ENCODE data around the gene KLHL12.
"Not testable (repeated sequence)": the region's sequence is repeated elsewhere in the genome, so short reads cannot be mapped to it uniquely, and the experiment has no call there.

The KLHL12 gene

GRCh38 chr1:202952818-202953217 is 25.8 kb upstream of the KLHL12 start:
- DNase-seq (ENCODE audit: low read depth) = no peak
- H3K4me3 ChIP-seq (ENCODE audit: low read depth, low read length) = no peak overlapping the region

GRCh38 chr1:202952099-202952498 is 25.1 kb upstream of the KLHL12 start:
- H3K4me3 ChIP-seq (ENCODE audit: low read depth, low read length) = no peak overlapping the region
- no peak for DNase-seq (ENCODE audit: low read depth)

GRCh38 chr1:202951437-202951836 is 24.4 kb upstream of the KLHL12 start:
- no peak overlapping the region for H3K4me3 ChIP-seq (ENCODE audit: low read depth, low read length)
- no peak for DNase-seq (ENCODE audit: low read depth)

GRCh38 chr1:202945483-202945882 is 18.4 kb upstream of the KLHL12 start:
- H3K4me3 ChIP-seq (ENCODE audit: low read depth, low read length) = no peak overlapping the region
- no peak for DNase-seq (ENCODE audit: low read depth)

- no peak for DNase-seq (ENCODE audit: low read depth)
- no peak overlapping the region for H3K4me3 ChIP-seq (ENCODE audit: low read depth, low read length)
Measured at GRCh38 chr1:202944438-202944921, 17.4 kb upstream of the KLHL12 start.

GRCh38 chr1:202942426-202942825 is 15.4 kb upstream of the KLHL12 start:
- H3K4me3 ChIP-seq (ENCODE audit: low read depth, low read length) = no peak overlapping the region
- no peak for DNase-seq (ENCODE audit: low read depth)

GRCh38 chr1:202941372-202941771 is 14.3 kb upstream of the KLHL12 start:
- H3K4me3 ChIP-seq (ENCODE audit: low read depth, low read length) = no peak overlapping the region
- no peak for DNase-seq (ENCODE audit: low read depth)

- H3K4me3 ChIP-seq (ENCODE audit: low read depth, low read length) = no peak overlapping the region
- DNase-seq (ENCODE audit: low read depth) = no peak
Measured at GRCh38 chr1:202940561-202940960, 13.5 kb upstream of the KLHL12 start.

GRCh38 chr1:202938287-202938925 is 11.4 kb upstream of the KLHL12 start:
- DNase-seq (ENCODE audit: low read depth) = no peak
- no peak overlapping the region for H3K4me3 ChIP-seq (ENCODE audit: low read depth, low read length)

- H3K4me3 ChIP-seq (ENCODE audit: low read depth, low read length); DNase-seq (ENCODE audit: low read depth): not testable (repeated sequence)
Measured at GRCh38 chr1:202936409-202936808, 9.4 kb upstream of the KLHL12 start.

GRCh38 chr1:202935844-202936243 is 8.8 kb upstream of the KLHL12 start:
- DNase-seq (ENCODE audit: low read depth) = no peak
- H3K4me3 ChIP-seq (ENCODE audit: low read depth, low read length) = no peak overlapping the region

- no peak overlapping the region for H3K4me3 ChIP-seq (ENCODE audit: low read depth, low read length)
- no peak for DNase-seq (ENCODE audit: low read depth)
Measured at GRCh38 chr1:202934755-202935154, 7.7 kb upstream of the KLHL12 start.

- H3K4me3 ChIP-seq (ENCODE audit: low read depth, low read length) = no peak overlapping the region
- no peak for DNase-seq (ENCODE audit: low read depth)
Measured at GRCh38 chr1:202932476-202932875, 5.4 kb upstream of the KLHL12 start.

GRCh38 chr1:202923533-202923932 is 3.5 kb downstream of the KLHL12 start:
- no peak overlapping the region for H3K4me3 ChIP-seq (ENCODE audit: low read depth, low read length)
- no peak for DNase-seq (ENCODE audit: low read depth)

GRCh38 chr1:202919615-202920014 is 7.4 kb downstream of the KLHL12 start:
- no peak for DNase-seq (ENCODE audit: low read depth)

GRCh38 chr1:202915146-202915545 is 11.9 kb downstream of the KLHL12 start:
- no peak overlapping the region for H3K4me3 ChIP-seq (ENCODE audit: low read depth, low read length)
- DNase-seq (ENCODE audit: low read depth) = no peak

More at GRCh38 chr1:202919615-202920014, 7.4 kb downstream of the KLHL12 start:
- no peak overlapping the region for H3K4me3 ChIP-seq (ENCODE audit: low read depth, low read length)

- not testable (repeated sequence) for H3K4me3 ChIP-seq (ENCODE audit: low read depth, low read length); DNase-seq (ENCODE audit: low read depth)
Measured at GRCh38 chr1:202912476-202912875, 14.6 kb downstream of the KLHL12 start.

GRCh38 chr1:202909494-202909893 is 17.5 kb downstream of the KLHL12 start:
- no peak for DNase-seq (ENCODE audit: low read depth)
- H3K4me3 ChIP-seq (ENCODE audit: low read depth, low read length) = no peak overlapping the region

- H3K4me3 ChIP-seq (ENCODE audit: low read depth, low read length) = no peak overlapping the region
- no peak for DNase-seq (ENCODE audit: low read depth)
Measured at GRCh38 chr1:202908998-202909397, 18.0 kb downstream of the KLHL12 start.

GRCh38 chr1:202905331-202905730 is 21.7 kb downstream of the KLHL12 start:
- H3K4me3 ChIP-seq (ENCODE audit: low read depth, low read length) = no peak overlapping the region
- no peak for DNase-seq (ENCODE audit: low read depth)

GRCh38 chr1:202903808-202904207 is 23.2 kb downstream of the KLHL12 start:
- DNase-seq (ENCODE audit: low read depth) = not testable (repeated sequence)

GRCh38 chr1:202901555-202901954 is 25.5 kb downstream of the KLHL12 start:
- DNase-seq (ENCODE audit: low read depth) = no peak
- H3K4me3 ChIP-seq (ENCODE audit: low read depth, low read length) = no peak overlapping the region

More at GRCh38 chr1:202903808-202904207, 23.2 kb downstream of the KLHL12 start:
- not testable (repeated sequence) for H3K4me3 ChIP-seq (ENCODE audit: low read depth, low read length)

Measured in skeletal muscle cell (primary cell).